AG10803 (cell line): ENCODE measurements around the gene CD300A.

Experiments
- DNase-seq: peaks from one replicate; pipeline ENCODE4 v3.0.0; 2010; ENCODE audit warnings: low read depth
- H3K4me3 ChIP-seq: 2 replicates; pipeline ENCODE4 v1.5.1; 2011; ENCODE audit warnings: mild to moderate bottlenecking, low read length, control low read depth
- TF ChIP-seq, protein P1 (sequence below): conservative IDR thresholded peaks from 2 replicates; pipeline ENCODE4 v1.5.1; 2011; ENCODE audit warnings: mild to moderate bottlenecking, low read length, control low read depth, inconsistent platforms

CD300A gene

GRCh38 chr17:74466111-74466827 is at the start of gene CD300A:
Gene CD300A, plus strand, starts transcription at chr17:74466634. Its CDS starts 70 bp downstream, at chr17:74466704.
- no peak for DNase-seq
- TF ChIP-seq, protein P1, sequence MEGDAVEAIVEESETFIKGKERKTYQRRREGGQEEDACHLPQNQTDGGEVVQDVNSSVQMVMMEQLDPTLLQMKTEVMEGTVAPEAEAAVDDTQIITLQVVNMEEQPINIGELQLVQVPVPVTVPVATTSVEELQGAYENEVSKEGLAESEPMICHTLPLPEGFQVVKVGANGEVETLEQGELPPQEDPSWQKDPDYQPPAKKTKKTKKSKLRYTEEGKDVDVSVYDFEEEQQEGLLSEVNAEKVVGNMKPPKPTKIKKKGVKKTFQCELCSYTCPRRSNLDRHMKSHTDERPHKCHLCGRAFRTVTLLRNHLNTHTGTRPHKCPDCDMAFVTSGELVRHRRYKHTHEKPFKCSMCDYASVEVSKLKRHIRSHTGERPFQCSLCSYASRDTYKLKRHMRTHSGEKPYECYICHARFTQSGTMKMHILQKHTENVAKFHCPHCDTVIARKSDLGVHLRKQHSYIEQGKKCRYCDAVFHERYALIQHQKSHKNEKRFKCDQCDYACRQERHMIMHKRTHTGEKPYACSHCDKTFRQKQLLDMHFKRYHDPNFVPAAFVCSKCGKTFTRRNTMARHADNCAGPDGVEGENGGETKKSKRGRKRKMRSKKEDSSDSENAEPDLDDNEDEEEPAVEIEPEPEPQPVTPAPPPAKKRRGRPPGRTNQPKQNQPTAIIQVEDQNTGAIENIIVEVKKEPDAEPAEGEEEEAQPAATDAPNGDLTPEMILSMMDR = no peak
- no peak within 1 kb of the TSS for H3K4me3 ChIP-seq

- H3K4me3 ChIP-seq = no peak overlapping the region
- TF ChIP-seq, protein P1 = no peak
- DNase-seq = peak; percentile 25
Measured at GRCh38 chr17:74417178-74418045, 49.0 kb upstream of the CD300A start.

GRCh38 chr17:74419928-74420411 is 46.5 kb upstream of the CD300A start:
- no peak overlapping the region for H3K4me3 ChIP-seq
- no peak for DNase-seq
- TF ChIP-seq, protein P1 = no peak

GRCh38 chr17:74424117-74424516 is 42.3 kb upstream of the CD300A start:
- H3K4me3 ChIP-seq = no peak overlapping the region
- TF ChIP-seq, protein P1 = no peak

GRCh38 chr17:74424657-74425056 is 41.8 kb upstream of the CD300A start:
- DNase-seq = no peak
- TF ChIP-seq, protein P1 = no peak
- H3K4me3 ChIP-seq = no peak overlapping the region

More at GRCh38 chr17:74424117-74424516, 42.3 kb upstream of the CD300A start:
- no peak for DNase-seq

DNA sequence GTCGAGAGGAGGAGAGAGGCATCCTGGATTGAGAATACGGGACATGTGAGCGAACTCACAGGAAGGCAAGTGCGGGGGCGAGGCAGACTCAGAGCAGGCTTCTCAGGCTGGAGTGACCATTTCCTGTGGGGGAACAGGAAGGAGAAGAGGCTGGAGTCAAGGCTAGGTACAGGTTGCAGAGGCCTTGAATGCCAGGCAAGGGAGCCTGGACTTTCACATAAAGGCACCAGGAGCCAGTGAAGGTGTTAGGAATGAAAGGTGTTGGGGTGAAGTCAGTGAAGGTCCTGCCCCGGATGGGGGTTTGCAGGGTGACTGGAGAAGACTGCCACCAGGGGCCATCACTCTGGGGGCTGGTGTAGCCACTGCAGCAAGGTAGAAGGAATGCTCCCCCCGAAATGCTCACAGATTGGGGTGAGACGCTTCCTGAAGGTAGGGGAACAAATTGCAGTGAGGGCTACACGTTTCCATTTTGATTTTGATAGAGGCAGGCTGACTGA is 39.8 kb upstream of the CD300A start:
- no peak for DNase-seq
- no peak overlapping the region for H3K4me3 ChIP-seq
- TF ChIP-seq, protein P1 = no peak
